Endothelial cell of umbilical vein (primary cell): ENCODE data around the gene CUEDC2. TPM values are rescaled to one million over a fixed set of nuclear protein-coding genes. Genes with fewer than 3 reads are reported as not detected.

ENCODE experiments used
- BruUV-seq: library from RNA; stranded (reverse); fragments of 400-500 nt; replicated peaks from 2 replicates; lab custom pipeline; 2021; lab: Mats Ljungman, UMichigan
- CTCF ChIA-PET: fragments of 300-600, 350-600 bp; sonication (Branson Sonifier 250); formaldehyde crosslinking; loops from one replicate; lab custom pipeline; 2021; ENCODE audit warnings: antibody characterized with exemption, inconsistent platforms; lab: Charles Lee
- POLR2A ChIA-PET: fragments of 300-600, 350-600 bp; sonication (Branson Sonifier 250); formaldehyde crosslinking; loops from one replicate; lab custom pipeline; 2021; ENCODE audit warnings: antibody characterized with exemption, inconsistent platforms; lab: Charles Lee
- DNase-seq: peaks from one replicate; pipeline ENCODE4 v3.0.0-alpha.2; 2011; ENCODE audit warnings: low read depth, low spot score
- FAIRE-seq: peaks from 2 replicates; lab custom pipeline; 2011; peaks lifted over from hg19 to GRCh38; lab: Jason Lieb, UNC
- H2AFZ ChIP-seq: 2 replicates; pipeline ENCODE4 v1.6.0; 2012; ENCODE audit warnings: low read depth, low read length, control low read depth, inconsistent platforms
- H3K27ac ChIP-seq: 2 replicates; pipeline ENCODE4 v1.5.1; 2011; ENCODE audit warnings: low read depth, mild to moderate bottlenecking, control low read depth, low read length, moderate library complexity; ENCODE audit not compliant: insufficient read depth
- H3K27me3 ChIP-seq, 2 experiments: 2 replicates each; pipeline versions ENCODE4 v1.6.0 to v1.6.1; 2011; ENCODE audit warnings: low read length in 2 of 2, mixed read lengths in 1 of 2; ENCODE audit not compliant: control insufficient read depth in 2 of 2, insufficient read depth in 2 of 2
- H3K36me3 ChIP-seq, 2 experiments: 2 replicates in 1 of 2; 3 replicates in 1 of 2; pipeline ENCODE4 v1.5.1; 2011; ENCODE audit warnings: low read length in 2 of 2, mild to moderate bottlenecking in 1 of 2, moderate library complexity in 1 of 2; ENCODE audit not compliant: control insufficient read depth in 2 of 2, insufficient read depth in 2 of 2; ENCODE audit errors: extremely low read depth in 1 of 2
- H3K4me1 ChIP-seq: 3 replicates; pipeline ENCODE4 v1.5.1; 2011; ENCODE audit warnings: mild to moderate bottlenecking, low read length; ENCODE audit not compliant: control insufficient read depth, insufficient read depth; ENCODE audit errors: extremely low read depth
- H3K4me2 ChIP-seq: 2 replicates; pipeline ENCODE4 v1.6.1; 2011; ENCODE audit warnings: low read length, control low read depth, mixed read lengths; ENCODE audit not compliant: insufficient read depth
- H3K4me3 ChIP-seq, 3 experiments: fragments of 200-600 bp in 1 of 3; sonication (generic), shearing (Covaris generic) in 1 of 3; replicated peaks in 1 of 3; 2 replicates each; pipeline ENCODE4 v1.5.1; 2011 to 2016; ENCODE audit warnings: control low read depth in 3 of 3, low read length in 3 of 3, mild to moderate bottlenecking in 2 of 3, inconsistent platforms in 1 of 3, low read depth in 1 of 3, moderate library complexity in 1 of 3; ENCODE audit not compliant: insufficient read depth in 1 of 3
- H3K79me2 ChIP-seq: 2 replicates; pipeline ENCODE4 v1.6.0; 2012; ENCODE audit warnings: low read length, inconsistent platforms; ENCODE audit not compliant: control insufficient read depth, insufficient read depth
- H3K9ac ChIP-seq: replicated peaks from 2 replicates; pipeline ENCODE3; 2011; ENCODE audit warnings: low read length, control low read depth; ENCODE audit not compliant: insufficient read depth; ENCODE audit errors: extremely low read depth
- H3K9me1 ChIP-seq: replicated peaks from 3 replicates; pipeline ENCODE4 v1.6.0; 2011; ENCODE audit warnings: mild to moderate bottlenecking, low read length; ENCODE audit not compliant: control insufficient read depth, insufficient read depth; ENCODE audit errors: extremely low read depth
- H3K9me3 ChIP-seq: replicated peaks from 2 replicates; pipeline ENCODE4 v1.5.1; 2012; ENCODE audit warnings: low read length, inconsistent platforms; ENCODE audit not compliant: control insufficient read depth, insufficient read depth
- H4K20me1 ChIP-seq: replicated peaks from 2 replicates; pipeline ENCODE3; 2011; ENCODE audit warnings: mild to moderate bottlenecking, low read length; ENCODE audit not compliant: control insufficient read depth, insufficient read depth; ENCODE audit errors: extremely low read depth
- CTCF ChIP-seq, 2 donors: IDR thresholded peaks; 1 replicate in 1 of 2; 2 replicates in 1 of 2; pipeline ENCODE4 v1.5.1; 2011; ENCODE audit warnings: low read length in 2 of 2, mild to moderate bottlenecking in 2 of 2, moderate library complexity in 2 of 2, control low read depth in 1 of 2, inconsistent platforms in 1 of 2, low read depth in 1 of 2; ENCODE audit not compliant: insufficient read depth in 1 of 2; ENCODE audit errors: extremely low read depth in 1 of 2
- EZH2 ChIP-seq: IDR thresholded peaks from 2 replicates; pipeline ENCODE4 v1.6.1; 2012; ENCODE audit warnings: borderline replicate concordance, low read depth, mild to moderate bottlenecking, moderate library complexity, low read length, inconsistent platforms; ENCODE audit not compliant: severe bottlenecking
- FOS ChIP-seq: IDR thresholded peaks from 2 replicates; pipeline ENCODE4 v1.6.1; 2011; ENCODE audit warnings: mild to moderate bottlenecking, low read length, moderate library complexity, borderline replicate concordance; ENCODE audit not compliant: insufficient read depth
- GATA2 ChIP-seq: IDR thresholded peaks from 2 replicates; pipeline ENCODE4 v1.7.0; 2011; ENCODE audit warnings: low read depth, mild to moderate bottlenecking, moderate library complexity, mixed read lengths, low read length; ENCODE audit not compliant: insufficient read length, insufficient read depth
- JUN ChIP-seq: IDR thresholded peaks from 2 replicates; pipeline ENCODE4 v1.6.1; 2011; ENCODE audit warnings: borderline replicate concordance, low read depth; ENCODE audit not compliant: insufficient read length, insufficient read depth
- POLR2A ChIP-seq: IDR thresholded peaks from 2 replicates; pipeline ENCODE4 v1.6.1; 2012; ENCODE audit warnings: low read depth, mild to moderate bottlenecking, control low read depth, low read length
- POLR2AphosphoS5 ChIP-seq: IDR thresholded peaks from 2 replicates; pipeline ENCODE4 v1.6.1; 2012; ENCODE audit warnings: low read depth, mild to moderate bottlenecking, control low read depth, low read length, moderate library complexity; ENCODE audit not compliant: insufficient read depth
- dilution Hi-C: fragments of 300-500 bp; cut with MboI; formaldehyde crosslinking; loops from one replicate; pipeline ENCODE4 v1.15.0; 2019; ENCODE audit warnings: low sequenced_read_pairs; ENCODE audit not compliant: extremely low pct_ligation_motif_present
- intact Hi-C: fragments of 100-400 bp; cut with micrococcal nuclease; formaldehyde crosslinking; loops from one replicate; pipeline ENCODE4 v1.10.0; 2022
- polyA plus RNA-seq, 4 experiments: library from polyadenylated mRNA; depleted of rRNA in 3 of 4; stranded (reverse) in 3 of 4; unstranded in 1 of 4; fragments of >200 nt; gene quantifications; 2 replicates each; pipeline versions ENCODE4 v1.2.1 to v1.2.3, GENCODE V29; 2011 to 2012; ENCODE audit warnings: missing spikeins in 1 of 4
- total RNA-seq: library from RNA; stranded (reverse); gene quantifications from 2 replicates; pipeline ENCODE4 v1.2.3, GENCODE V29; 2021

CUEDC2 gene
- total and polyA plus RNA-seq, 2 donors (not counting 3 experiments of a cell fraction or from before 2014, with no cell fraction given): 61.5 to 96.7 TPM

GRCh38 chr10:102424916-102425315, 7.5 kb downstream of the CUEDC2 start:
- BruUV-seq: no TSS peak
- no peak overlapping the region for H3K9ac ChIP-seq
- ChIA-PET CTCF (interaction anchor here (1.4 to 6.5 kb wide), 3 partner anchors 20 to 195 kb away, joined by 4 to 74 read pairs (median 51); no protein-coding TSS in a partner anchor), POLR2A (no interaction called here)
- H2AFZ ChIP-seq: no peak overlapping the region
- H3K9me1 ChIP-seq: no peaks in the 10 kb centered on the region
- dilution Hi-C loops: no loop called here
- H3K4me3 ChIP-seq: no peak overlapping the region
- no peak overlapping the region for H3K4me2 ChIP-seq
- H4K20me1 ChIP-seq: no peaks in the 10 kb centered on the region
- intact Hi-C loops: loop anchor here (5.0 kb wide), 3 partner anchors 77 to 222 kb away; partner anchors contain the start of genes ACTR1A and SUFU
- H3K27ac ChIP-seq: no peak overlapping the region
- DNase-seq (no peak), FAIRE-seq (no peak)
- H3K4me1 ChIP-seq: peaks cover 16% of the 10 kb centered on the region
- no peaks in the 10 kb centered on the region for H3K79me2 ChIP-seq
- TF ChIP-seq POLR2A (peak; percentile 18), CTCF (IDR thresholded peaks at IDR 0.05; ENCODE audit: extremely low read depth in 1 of 2, insufficient read depth in 1 of 2, low read depth in 1 of 2, low read length in 2 of 2) (no peak), JUN (no peak), EZH2 (no peak), POLR2AphosphoS5 (no peak), GATA2 (no peak), FOS (no peak)
- H3K36me3 ChIP-seq: peaks cover 0 to 9% of the 10 kb centered on the region in 2 experiments
- H3K9me3 ChIP-seq: no peaks in the 10 kb centered on the region
- no peaks in the 10 kb centered on the region for H3K27me3 ChIP-seq
